Neutrophil (primary cell): Measurements from ENCODE around the gene PKM.
A peak's percentile ranks its signal among the peaks of the same experiment; 100 is the strongest.

Experiments used
- H3K27ac ChIP-seq: fragments of 200-600 bp; sonication (generic); 2 replicates; pipeline ENCODE4 v1.5.1; 2016; ENCODE audit warnings: mild to moderate bottlenecking, moderate library complexity
- H3K27me3 ChIP-seq: fragments of 200-600 bp; sonication (generic); 2 replicates; pipeline ENCODE4 v1.6.0; 2016; ENCODE audit warnings: mild to moderate bottlenecking
- H3K36me3 ChIP-seq: fragments of 200-600 bp; sonication (generic); 2 replicates; pipeline ENCODE4 v1.5.1; 2017
- H3K4me1 ChIP-seq, 2 experiments: fragments of 200-600 bp in 1 of 2; sonication (generic) in 1 of 2; 1 replicate in 1 of 2; 2 replicates in 1 of 2; pipeline versions ENCODE4 v1.5.1 to v1.6.1; 2013 to 2016; ENCODE audit warnings: low read depth in 1 of 2, low read length in 1 of 2, mild to moderate bottlenecking in 1 of 2, moderate library complexity in 1 of 2; ENCODE audit not compliant: control insufficient read depth in 1 of 2, insufficient read depth in 1 of 2
- H3K4me3 ChIP-seq, 2 experiments: fragments of 200-600 bp in 1 of 2; sonication (generic) in 1 of 2; 1 replicate in 1 of 2; 2 replicates in 1 of 2; pipeline ENCODE4 v1.5.1; 2013 to 2016; ENCODE audit warnings: low read depth in 1 of 2, low read length in 1 of 2, mild to moderate bottlenecking in 1 of 2, moderate library complexity in 1 of 2
- H3K9me3 ChIP-seq: fragments of 200-600 bp; sonication (generic); 2 replicates; pipeline ENCODE4 v1.5.1; 2016
- TF ChIP-seq, protein P1 (sequence below): fragments of 200-600 bp; sonication (generic); IDR thresholded peaks from 2 replicates; pipeline ENCODE4 v1.5.1; 2016; ENCODE audit warnings: antibody characterized with exemption

The PKM gene

DNA sequence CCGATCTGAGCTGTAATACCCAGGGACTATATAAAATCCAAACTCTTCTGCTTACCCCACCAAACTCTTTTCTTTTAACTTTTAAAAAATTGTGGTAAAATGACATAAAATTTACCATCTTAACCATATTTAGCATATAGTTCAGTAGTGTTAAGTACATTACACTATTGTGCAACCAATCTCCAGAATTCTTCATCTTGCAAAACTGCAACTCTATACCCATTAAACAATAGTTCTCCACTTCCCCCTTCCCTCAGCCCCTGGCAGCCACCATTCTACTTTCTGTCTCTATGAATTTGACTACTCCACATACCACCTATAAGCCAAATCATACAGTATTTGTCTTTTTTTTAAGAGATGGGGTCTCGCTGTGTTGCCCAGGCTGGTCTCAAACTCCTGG, 74.1 kb downstream of the PKM start:
- Histone ChIP-seq H3K27ac (no peak overlapping the region), H3K36me3 (no peaks in the 10 kb centered on the region), H3K4me1 (peaks cover 14 to 16% of the 10 kb centered on the region in 2 experiments), H3K27me3 (no peaks in the 10 kb centered on the region), H3K9me3 (no peaks in the 10 kb centered on the region), H3K4me3 (no peak overlapping the region)
- TF ChIP-seq, protein P1, sequence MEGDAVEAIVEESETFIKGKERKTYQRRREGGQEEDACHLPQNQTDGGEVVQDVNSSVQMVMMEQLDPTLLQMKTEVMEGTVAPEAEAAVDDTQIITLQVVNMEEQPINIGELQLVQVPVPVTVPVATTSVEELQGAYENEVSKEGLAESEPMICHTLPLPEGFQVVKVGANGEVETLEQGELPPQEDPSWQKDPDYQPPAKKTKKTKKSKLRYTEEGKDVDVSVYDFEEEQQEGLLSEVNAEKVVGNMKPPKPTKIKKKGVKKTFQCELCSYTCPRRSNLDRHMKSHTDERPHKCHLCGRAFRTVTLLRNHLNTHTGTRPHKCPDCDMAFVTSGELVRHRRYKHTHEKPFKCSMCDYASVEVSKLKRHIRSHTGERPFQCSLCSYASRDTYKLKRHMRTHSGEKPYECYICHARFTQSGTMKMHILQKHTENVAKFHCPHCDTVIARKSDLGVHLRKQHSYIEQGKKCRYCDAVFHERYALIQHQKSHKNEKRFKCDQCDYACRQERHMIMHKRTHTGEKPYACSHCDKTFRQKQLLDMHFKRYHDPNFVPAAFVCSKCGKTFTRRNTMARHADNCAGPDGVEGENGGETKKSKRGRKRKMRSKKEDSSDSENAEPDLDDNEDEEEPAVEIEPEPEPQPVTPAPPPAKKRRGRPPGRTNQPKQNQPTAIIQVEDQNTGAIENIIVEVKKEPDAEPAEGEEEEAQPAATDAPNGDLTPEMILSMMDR = no peak

DNA sequence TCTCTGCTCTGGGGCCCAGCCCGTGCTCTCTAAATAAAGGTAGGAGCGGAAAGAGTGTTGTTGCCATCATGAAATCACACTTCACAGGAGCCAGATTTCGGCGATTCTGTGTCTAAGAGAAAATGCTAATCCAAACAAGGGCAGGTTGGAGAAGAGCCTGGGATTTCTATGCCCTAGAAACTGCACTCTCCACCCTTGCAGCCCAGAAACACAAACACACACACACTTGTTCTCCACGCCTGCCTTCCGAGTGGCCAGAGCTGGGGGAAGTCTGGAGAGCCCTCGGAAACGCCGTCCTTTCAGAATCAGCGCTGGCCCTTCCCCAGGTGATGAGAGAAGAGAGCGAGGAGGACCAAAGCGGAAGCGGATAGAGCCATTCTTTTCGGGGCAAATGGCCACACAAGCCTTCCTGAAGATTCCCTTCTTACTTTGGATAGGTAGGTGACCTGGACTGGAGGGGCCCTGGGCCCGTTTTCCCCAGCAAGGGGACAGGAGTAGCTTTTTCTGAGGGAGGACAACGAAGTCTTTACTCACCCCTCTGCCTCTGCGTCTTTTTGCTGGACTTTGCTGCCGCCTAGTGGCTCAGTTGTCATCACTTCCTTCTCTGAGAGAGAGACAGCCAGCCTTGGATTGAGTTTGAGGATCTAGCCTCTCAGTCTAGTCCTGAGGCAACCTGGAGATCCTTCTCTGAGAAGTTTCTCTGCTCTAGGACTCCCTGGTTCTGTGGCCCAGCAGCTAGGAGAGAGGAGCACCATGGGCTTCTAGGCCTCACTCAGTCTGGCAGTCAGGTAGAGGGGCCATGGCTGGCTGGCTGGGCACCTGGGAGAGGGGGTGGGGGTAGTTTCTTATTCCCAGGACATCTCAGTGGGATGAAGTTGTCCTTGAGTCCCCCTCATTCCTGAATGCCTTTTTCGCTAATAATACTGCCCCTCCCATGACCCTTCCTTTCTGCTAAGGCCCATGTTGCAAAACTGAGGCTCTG, 75.1 kb downstream of the PKM start:
- peak overlapping the region; percentile 41 to 53 for H3K4me3 ChIP-seq
- TF ChIP-seq, protein P1 = peak; percentile 73
- H3K4me1 ChIP-seq = peaks cover 14 to 16% of the 10 kb centered on the region in 2 experiments
- no peaks in the 10 kb centered on the region for H3K9me3 ChIP-seq
- H3K27me3 ChIP-seq = no peaks in the 10 kb centered on the region
- peak overlapping the region; percentile 24 for H3K27ac ChIP-seq
- no peaks in the 10 kb centered on the region for H3K36me3 ChIP-seq

DNA sequence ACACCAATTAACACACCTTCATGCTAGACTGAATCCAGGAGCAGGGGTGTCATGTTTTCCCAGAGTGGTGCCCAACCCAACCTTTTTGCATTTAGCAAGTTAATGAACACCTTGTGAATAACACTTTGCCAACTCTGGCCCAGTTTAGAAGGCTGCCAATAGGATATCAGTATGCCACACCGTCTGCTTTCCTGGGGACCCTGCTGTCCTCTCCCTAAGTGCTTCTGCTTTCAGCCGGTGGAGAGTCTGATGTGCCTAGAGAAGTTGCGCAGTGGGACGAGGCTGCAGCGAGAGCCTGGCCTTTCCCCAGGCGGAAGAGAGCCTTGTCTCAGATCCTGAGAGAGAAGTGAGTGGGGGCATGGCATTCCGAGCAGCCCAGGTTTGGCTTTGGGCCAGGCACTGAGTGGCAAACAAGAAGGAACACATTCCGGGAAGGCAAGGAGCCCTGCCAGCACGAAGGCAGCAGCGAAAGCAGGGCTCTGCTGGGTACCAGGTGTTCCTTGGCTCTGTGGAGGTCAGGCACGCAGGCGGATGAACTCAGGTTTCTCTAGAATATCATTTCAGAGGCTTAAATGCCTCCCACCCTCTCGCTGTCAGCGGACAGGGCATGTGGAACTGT, 75.9 kb downstream of the PKM start:
- Histone ChIP-seq H3K9me3 (no peaks in the 10 kb centered on the region), H3K36me3 (no peaks in the 10 kb centered on the region), H3K27ac (no peak overlapping the region), H3K4me3 (no peak overlapping the region), H3K4me1 (peaks cover 14 to 16% of the 10 kb centered on the region in 2 experiments), H3K27me3 (no peaks in the 10 kb centered on the region)
- TF ChIP-seq, protein P1 = no peak

DNA sequence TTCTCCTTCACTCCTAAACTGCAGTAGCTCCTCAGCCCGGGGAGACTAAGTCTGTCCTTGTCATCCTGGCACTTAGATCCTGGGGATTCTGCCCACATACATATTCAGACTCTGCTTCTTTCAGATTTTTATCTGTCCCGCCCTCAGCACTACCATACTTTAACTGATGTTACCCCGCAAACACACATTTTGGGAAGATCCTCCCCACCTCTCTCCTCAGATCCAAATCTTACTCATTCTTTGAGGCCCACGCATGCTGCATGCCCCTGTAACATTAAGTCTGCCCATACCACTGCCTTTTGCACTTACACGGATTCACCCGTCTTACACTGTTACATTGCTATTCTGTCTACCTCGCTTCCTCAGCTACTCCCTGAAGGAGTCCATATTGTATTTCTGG, 76.7 kb downstream of the PKM start:
- Histone ChIP-seq H3K36me3 (no peaks in the 10 kb centered on the region), H3K9me3 (no peaks in the 10 kb centered on the region), H3K27me3 (no peaks in the 10 kb centered on the region), H3K27ac (no peak overlapping the region), H3K4me1 (peaks cover 14 to 16% of the 10 kb centered on the region in 2 experiments), H3K4me3 (no peak overlapping the region)
- TF ChIP-seq, protein P1 = no peak

DNA sequence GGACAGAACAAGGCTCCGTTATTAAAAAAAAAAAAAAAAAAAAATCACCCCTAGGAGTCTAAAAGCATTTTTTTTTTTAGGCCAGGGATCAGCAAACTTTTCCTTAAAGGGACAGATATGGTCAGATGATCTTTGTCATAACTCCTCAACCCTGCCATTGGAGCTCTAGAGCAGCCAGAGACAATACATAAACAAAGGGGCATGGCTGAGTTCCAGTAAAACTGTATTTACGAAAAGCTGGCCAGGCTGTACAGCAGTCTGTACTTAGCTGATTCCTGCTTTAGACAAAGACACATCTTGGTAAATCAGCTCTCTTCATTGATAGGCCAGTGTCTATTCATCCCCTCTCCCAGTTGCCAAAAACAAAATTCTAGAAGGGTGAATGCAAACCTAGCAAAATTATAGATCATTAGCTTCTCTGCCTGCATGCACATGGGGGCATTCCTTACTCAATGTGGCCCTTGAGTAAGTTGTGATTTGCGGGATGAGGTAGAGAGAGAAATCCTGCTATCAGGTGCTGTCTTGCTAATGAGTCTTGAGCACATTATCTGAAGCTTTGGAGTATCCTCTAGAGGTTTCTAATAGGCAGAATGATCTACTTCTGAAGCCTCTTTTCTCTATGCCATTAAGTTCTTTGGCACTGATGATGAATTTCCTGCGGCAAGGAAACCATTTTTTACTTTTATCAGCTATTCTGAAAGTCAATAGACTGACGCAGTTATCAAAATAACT, 77.6 kb downstream of the PKM start:
- Histone ChIP-seq H3K36me3 (no peaks in the 10 kb centered on the region), H3K27me3 (no peaks in the 10 kb centered on the region), H3K9me3 (no peaks in the 10 kb centered on the region), H3K4me1 (peaks cover 14 to 16% of the 10 kb centered on the region in 2 experiments), H3K27ac (no peak overlapping the region), H3K4me3 (no peak overlapping the region)
- TF ChIP-seq, protein P1 = no peak
